ENCODE measurements around the gene CRTAC1.
"Not testable (repeated sequence)": the region's sequence is repeated elsewhere in the genome, so short reads cannot be mapped to it uniquely, and the experiment has no call there.

CRTAC1 gene

DNA sequence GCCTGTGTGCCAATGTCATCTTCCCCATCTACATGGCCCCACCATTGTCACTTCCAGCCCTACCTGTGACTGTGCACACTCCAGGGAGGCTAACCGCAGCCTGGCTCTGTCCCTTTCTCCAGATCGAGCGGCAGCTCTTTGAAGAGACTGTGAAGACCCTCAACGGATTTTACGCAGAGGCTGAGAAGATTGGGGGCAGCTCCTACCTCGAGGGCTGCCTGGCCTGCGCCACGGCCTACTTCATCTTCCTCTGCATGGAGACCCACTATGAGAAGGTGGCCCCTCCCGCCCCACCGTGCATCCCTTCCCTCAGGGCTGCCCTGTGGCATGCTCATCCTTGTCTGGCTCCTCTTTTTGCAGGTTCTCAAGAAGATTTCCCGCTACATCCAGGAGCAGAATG, 166.6 kb downstream of the CRTAC1 start:
- no peak for DNase-seq

DNA sequence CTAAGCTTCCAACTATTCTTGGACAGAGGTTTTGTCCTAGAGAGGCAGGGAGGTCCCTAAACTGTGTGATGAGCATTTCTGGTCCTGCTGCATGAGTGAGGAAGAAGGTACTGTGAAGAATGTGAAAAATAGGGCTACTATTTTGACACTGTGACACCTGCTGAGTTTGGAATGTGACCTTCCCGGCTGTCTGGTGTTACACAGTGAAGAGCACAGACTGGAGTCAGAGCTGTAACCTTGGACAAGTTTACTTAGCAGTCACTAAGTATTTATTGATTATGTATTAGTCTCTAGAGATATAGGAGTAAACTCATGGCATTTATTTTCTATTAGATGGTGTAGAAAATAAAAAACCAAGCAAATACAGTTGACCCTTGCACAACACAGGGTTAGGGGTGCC, 168.5 kb downstream of the CRTAC1 start:
- DNase-seq: no peak

DNA sequence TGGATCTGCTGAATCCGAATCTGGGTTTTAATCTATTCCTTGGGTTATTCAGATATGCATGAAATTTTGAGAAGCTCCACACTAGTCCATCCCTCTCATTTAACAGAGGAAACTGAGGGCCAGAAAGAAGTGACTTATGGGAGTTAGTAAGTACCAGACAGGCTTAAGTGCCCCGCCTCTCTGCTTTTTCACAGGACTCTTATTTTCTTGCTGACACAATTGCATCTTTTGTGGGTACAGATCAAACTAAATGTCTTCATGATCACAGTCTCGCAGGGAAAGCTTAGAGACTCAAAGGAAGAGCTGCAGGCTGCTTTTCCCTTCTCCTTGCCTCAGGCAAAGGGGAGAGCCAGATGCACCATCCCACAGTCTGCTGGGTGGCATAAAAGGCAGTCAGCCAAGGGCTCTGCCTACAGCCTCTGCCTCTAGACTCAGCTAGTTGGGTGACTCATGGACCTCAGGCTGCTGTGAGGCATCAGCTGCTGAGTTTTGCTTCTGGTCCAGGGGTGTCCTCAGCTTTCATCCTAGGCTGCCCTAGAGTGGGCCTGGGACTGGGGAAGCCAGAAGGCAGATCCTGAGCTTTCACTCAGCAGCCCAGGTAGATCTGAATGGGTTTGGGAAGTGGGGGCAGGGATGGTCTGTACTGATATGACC, 169.2 kb downstream of the CRTAC1 start:
- DNase-seq: no peak

DNA sequence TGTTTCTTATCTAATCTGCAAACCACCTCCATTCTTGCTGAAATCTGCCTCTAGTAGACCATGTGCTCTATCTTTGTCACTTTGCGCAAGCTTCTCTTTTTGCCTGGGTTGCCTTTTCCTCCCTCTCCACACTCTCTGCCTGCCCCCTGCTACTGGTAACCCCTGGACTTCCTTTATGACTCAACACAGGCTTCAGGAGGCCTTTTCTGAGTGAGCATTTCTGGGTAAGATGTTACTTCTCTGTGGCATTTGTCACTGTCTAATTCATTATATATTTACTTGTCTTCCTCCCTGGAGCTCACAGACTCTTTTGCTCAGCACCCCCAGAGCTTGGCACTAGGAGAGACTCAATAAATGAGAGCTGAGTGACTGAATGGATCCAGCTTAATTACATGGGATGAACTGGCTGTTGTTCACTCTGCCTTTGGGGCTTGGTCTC, 172.4 kb downstream of the CRTAC1 start:
- no peak for DNase-seq

DNA sequence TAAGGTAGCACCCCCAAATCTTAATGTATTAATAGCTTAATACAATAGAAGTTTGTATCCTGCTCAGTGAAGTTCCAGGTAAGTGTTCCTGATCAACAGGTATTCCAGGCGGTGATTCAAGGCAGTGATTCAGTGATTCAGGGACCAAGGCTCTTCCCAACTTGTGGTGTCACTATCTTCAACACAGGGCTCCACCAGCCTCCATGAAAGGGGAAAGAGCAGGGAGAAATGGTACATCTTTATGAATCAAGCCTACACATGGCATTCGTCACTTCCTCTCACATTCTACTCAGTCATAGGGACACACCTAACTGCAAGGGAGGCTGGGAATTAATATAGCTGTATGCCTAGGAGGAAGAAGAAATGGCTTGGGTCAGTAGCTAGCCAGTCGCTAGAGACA, 175.7 kb downstream of the CRTAC1 start:
- DNase-seq: no peak

DNA sequence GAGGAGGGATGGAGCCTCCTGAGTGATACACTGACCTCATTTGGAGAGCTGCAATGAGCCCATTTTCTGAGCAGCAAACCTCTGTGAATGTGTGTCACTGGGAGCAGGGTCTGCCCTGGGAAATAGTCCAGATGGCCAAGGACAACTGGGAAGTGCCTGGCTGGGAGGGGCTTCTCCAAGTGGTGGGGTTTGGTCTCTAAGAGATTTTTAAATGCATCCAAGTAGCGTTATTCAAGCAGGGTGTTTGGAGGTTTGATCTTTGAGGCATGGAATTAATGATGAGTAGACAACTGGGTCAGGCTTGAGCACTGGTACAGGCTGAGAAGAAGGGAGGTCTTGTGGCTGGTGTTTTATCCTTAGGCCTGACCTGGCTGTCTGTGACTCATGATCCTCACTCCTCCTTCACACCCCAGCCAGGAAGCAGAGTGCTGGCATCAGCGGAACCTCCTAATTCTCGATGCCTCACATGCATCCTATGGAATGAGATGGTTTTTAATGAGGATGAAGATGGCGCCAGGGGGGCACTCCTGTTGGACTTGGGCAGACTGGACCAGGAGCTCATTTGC, 177.5 kb downstream of the CRTAC1 start:
- DNase-seq: no peak

DNA sequence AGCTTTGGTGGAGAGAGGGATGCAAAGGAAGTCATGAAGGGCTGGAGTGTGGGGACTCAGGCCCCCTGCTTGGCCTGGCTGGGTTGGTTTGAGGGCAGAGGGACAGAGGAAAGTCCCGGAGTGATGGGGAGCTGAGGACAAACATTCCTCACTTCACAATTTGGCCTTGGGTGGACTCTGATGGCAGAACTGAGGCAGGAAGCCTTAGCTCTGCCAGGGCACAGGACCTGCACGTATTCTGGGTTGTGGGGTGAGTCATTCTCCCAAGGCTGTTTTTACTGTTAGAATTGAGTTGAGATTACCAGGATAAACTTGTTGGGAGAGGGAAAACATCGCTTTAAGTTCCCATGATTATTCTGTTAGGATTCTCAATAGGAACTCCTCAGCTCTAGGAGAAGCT, 178.1 kb downstream of the CRTAC1 start:
- DNase-seq: no peak

DNA sequence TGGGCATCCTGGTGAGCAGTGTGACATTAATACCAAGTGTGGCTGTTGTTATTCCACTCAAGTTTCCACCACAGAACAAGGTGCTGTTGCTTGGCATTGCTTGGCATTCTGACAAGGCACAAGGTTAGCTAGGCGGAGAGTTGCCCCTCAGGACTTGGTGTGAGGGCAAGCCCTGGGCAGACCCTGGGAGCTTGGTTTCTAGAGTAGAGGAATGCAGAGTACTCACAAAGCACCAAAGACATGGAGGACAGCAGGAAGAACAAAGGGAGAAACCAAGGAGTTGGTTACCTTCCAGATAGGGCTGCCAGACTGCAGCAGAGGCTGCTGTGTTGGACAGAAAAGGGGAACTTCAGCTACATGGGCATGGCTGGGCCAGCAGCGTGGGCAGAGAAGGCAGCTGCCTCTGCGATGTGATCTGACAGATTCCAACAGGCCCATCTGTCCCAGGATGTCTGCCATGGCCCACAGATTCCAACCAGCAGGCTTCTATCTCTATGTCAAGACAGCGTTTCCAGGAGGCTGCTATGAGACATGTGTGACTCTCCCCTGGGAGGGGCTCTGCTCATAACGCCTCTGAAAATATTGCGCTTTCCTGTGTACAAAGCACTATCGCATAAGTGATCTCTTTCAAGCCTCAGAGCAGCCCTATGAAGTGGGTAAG, 178.9 kb downstream of the CRTAC1 start:
- DNase-seq: no peak

DNA sequence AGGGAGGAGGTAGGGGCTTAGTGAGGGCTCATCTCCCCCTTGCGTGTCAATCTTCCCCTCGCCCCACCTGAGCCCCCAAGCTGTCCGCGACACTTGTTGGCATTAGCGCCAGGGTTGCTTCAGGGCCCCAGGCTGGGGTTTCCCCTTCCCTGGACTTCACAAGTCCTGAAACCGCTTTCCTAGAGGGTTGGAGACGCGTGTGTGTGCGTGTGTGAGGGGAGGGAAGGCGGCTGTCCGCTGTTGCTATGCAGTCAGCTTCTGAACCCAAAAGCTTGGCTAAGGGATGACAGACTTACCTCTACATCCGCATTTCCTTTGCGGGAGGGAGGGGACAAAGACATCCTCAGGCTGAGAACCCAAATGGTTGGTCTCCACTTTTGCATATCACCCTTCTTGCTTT, 180.0 kb downstream of the CRTAC1 start:
- peak; percentile 18 for DNase-seq

DNA sequence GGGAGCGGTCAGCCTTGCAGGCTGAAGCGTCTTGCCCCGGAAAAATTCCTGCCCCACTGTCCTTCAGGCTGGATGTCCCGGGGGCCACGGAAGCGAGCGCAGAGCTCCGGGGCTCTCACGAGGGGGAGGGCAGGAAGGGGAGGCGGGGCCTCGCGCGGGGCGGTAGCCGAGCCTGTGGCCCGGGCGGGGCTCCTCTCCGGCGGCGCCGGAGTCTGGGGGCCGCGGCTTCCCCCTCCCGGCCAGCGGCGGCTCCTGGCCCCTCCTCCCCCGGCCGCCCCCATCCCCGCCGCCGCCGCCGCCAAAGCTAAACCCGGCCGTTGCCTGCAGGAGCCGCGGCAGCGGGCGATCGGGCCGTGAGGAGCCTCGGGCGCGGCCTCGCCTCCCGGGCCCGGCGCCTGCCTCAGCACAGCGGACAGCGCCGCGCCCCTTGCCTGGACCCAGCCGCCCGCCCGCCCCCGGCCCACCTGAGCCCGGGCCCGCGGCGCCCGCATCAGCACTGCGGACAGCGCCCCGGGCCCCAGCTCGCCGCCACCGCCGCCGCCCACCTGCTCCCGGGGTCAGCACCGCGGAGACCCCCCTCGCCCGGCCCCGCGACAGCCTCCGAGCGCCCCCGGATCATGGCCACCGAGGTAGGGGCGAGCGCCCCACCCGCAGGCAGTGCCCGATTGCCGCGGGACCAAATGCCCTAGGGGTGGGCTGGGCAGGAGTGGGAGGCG, 180.6 kb downstream of the CRTAC1 start, which contains the start of gene GOLGA7B:
GOLGA7B (plus strand) TSS at position 157 of the 716 bp plus-strand sequence; CDS start at position 618, 461 bp downstream.
- peak; percentile 82 for DNase-seq

DNA sequence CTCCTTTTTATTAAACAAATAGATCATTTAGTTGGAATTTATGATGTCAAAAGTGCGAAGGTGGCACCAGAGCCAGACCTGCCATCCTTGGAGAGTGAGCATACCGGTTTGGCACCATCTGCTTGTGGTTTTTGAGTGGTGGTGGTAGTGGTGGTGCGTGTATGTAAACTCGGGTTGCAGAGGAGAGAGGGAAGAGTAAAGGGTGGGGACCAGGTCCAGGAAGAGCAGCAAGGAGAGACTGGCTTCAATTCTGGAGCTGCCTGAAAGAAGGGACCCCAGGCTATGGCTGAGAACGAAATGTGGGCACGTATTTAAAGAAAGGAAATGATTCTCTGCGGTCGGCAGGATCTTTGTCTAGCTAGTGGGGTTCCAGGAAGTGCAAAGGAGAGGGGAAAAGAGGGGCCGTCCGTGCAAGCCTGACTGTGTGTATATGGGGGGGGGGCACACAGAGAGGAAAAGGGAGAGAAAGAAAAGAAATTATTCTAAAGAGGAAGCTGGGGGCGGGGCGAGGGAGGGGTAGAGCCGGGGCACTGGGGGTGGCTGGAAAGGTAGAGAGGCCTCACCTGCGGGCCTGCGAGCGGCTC, 181.2 kb downstream of the CRTAC1 start:
- peak; percentile 97 for DNase-seq

DNA sequence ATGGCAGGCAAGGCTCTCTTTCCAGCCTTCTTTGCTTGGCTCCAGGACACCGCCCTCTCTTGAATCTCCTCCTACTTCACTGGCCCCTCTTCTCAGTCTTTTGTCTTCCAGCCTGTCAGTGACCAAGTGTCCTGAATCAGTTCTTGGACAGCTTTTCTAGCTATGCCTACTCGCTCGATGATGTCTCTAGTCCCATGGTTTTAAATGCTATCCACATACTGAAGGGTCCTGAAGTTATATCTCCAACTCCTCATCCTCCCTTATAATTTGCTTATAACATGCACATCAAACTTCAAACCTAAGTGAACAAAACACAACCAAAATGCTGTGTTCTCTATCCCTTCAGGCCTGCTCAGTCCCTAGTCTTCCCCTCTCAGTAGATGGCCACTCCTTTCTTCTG, 185.7 kb downstream of the CRTAC1 start:
- DNase-seq: no peak

DNA sequence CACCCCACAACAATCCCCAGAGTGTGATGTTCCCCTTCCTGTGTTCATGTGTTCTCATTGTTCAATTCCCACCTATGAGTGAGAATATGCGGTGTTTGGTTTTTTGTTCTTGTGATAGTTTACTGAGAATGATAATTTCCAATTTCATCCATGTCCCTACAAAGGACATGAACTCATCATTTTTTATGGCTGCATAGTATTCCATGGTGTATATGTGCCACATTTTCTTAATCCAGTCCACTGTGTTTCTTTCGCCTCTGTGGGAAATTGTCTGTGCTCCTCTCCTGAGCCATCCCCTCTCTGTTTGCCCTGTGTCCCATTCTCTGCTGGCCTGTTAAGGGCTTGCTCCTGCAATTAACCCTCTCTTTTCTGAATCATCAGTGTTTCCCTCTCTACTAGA, 186.4 kb downstream of the CRTAC1 start:
- not testable (repeated sequence) for DNase-seq

DNA sequence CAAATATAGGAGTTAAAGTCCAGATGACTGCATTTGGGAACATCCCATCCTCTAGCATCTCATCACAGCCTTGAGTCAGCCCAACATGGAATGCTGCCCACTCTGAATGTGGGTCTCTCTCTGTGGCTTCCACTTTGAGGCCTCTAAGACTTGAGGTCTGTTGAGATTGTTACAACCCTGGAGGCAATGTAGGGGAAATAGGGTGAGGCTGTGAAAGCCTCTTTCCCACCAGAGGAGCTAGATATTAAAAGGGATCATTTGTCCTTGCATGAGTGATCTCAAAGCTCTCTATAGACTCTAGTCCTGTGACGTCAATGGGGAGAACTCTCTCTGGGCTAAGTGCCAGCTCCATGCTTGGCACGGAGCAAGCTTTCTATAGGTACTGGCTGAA, 187.1 kb downstream of the CRTAC1 start:
- DNase-seq: peak; percentile 99

DNA sequence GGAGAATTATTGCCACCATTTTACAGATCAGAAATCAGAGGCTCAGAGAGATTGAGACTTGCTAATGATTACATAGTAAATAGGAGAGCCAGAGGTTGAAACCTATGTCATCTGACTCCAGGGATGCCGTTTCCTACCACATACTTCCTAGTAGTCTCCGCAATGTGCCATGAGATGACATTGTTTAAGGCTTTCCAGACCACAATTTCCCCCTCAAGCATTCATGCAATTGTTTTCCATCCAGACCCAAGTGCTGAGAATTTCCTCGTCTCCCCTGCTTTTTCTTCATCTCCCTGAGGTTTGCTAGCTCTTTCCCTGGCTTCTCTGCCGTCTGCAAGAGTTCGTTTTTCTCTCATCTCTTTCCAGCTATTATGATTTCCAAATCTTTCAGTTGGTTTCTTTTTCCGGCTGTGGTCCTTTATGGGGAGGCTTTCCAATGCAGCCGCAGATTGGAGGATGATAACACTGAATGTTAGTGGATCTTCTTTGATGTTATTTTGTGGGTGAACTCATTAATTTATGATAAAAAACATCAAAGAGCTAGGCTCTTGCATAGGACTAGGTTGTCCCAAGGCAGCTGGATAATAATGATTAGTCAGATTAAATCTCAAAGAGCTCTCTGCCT, 187.7 kb downstream of the CRTAC1 start:
- DNase-seq: peak; percentile 78

DNA sequence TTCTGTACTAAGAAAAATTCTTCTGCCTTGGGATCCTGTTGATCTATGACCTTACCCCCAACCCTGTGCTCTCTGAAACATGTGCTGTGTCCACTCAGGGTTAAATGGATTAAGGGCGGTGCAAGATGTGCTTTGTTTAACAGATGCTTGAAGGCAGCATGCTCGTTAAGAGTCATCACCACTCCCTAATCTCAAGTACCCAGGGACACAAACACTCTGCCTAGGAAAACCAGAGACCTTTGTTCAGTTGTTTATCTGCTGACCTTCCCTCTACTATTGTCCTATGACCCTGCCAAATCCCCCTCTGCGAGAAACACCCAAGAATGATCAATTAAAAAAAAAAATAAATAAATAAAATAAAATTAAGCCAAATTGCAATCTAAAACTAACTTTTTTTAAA, 188.3 kb downstream of the CRTAC1 start:
- DNase-seq: not testable (repeated sequence)

DNA sequence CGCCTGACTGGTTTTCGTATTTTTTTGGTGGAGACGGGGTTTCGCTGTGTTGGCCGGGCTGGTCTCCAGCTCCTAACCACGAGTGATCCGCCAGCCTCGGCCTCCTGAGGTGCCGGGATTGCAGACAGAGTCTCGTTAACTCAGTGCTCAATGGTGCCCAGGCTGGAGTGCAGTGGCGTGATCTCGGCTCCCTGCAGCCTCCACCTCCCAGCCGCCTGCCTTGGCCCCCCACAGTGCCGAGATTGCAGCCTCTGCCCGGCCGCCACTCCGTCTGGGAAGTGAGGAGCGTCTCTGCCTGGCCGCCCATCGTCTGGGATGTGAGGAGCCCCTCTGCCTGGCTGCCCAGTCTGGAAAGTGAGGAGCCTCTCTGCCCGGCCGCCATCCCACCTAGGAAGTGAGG, 189.3 kb downstream of the CRTAC1 start:
- DNase-seq: not testable (repeated sequence)

DNA sequence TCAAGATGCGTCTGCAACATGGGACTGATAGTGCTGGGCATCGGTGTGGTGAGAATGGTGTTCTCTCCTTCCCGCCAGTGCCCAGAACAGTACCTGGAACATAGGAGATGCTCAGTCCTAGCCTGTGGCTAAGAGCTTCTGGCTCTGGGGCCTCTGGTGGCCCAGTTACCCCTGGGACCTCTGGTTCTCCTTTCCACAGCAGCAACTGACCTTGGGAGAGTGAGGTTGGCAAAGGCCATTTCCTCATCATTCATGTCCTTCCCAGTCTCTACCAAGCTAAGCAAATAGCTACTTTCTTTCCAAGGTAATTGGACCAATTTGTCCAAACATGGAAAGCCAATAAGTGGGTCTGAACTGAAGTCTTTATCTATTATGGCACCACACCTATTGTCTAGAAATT, 192.3 kb downstream of the CRTAC1 start:
- DNase-seq: no peak

DNA sequence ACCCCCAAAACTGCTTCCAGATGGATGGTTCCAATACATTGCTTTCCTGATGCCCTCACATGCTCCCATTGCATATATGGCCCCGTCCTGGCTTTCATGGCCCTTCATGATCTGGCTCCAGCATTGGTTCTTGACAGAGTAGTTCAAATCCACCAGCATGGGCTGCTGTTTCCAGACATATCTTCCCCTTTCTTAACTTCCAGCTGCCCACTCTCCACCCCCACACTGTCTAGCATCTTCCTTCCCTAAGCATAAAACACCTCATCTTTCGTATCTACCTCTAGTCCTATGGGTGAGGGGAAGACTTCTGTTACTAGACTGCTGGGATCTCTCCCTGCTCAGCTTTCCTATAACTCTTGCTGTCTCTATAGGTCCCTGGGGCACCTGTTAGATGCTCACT, 194.0 kb downstream of the CRTAC1 start:
- DNase-seq: no peak

DNA sequence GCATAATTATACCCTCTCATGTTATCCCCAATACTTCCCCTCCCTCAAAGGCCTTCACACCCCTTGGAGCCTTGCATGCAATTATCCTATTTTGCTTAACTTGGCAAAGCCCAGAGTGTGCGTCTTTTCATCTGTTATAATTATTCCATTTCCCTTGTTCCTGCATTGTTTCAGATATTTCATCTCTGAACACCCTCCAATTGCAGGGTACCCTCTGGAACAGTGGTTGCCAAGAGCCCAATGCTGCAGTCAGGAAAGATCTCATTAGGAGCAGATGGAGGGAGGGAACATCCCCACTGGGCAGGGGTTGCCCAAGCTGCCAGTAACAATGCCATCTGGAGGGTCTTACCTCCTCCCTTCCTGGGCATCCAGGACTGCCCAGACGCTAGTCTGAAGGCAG, 199.2 kb downstream of the CRTAC1 start:
- no peak for DNase-seq

DNA sequence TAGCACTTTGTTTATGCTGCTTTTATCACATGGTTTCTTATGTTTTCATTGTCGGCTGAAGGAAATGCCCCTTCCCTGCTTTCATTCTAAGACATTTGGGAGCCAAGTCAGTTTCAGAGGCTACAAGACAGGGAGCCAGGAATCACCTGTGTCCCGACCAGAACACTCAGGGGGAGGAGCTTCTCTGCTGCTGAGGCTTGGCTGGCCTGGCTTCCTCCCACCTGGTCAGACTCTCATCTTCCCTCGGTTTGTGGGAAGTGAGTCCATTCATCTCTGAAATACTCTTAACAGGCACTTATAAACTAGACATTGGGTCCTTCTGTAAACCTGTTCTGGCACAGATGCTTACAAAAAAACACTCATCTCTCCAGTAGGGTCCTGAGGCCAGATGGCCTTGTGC, 200.4 kb downstream of the CRTAC1 start:
- DNase-seq: peak; percentile 86

DNA sequence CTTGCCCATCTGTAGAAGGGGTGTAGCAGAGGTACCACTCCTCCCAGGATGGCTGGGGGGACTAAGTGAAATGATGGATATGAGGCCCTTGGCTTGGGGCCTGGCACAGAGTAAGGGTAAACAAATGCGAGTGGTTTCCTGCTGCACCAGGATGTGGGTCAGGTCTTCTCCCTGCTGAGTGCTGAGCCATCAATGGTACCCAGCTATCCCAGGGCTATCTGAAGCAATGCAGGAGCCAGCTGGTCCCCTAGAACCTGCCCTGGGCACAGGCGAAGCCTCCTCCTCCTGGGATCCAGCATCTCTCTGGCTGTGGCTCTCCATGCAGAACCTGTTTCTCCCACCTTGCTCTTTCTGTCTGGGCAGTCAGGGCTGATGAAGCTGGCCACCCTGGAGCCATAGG, 201.7 kb downstream of the CRTAC1 start:
- peak; percentile 50 for DNase-seq
